GM12872 (cell line): ENCODE data around the gene HMOX2.
A peak's percentile ranks its signal among the peaks of the same experiment; 100 is the strongest.

Experiments used
- CTCF ChIP-seq: IDR thresholded peaks from 3 replicates; pipeline ENCODE4 v1.5.1; 2011; ENCODE audit warnings: low read depth, mild to moderate bottlenecking, low read length, moderate library complexity; ENCODE audit not compliant: insufficient read depth

Gene HMOX2

GRCh38 chr16:4529085-4530060 is 53.2 kb downstream of the HMOX2 start:
- 0 out of 3 replicates have a peak, but pooled peaks have one; percentile 10 for TF ChIP-seq CTCF

GRCh38 chr16:4531811-4532210 is 55.6 kb downstream of the HMOX2 start:
- TF ChIP-seq CTCF: no peak

GRCh38 chr16:4532238-4532637 is 56.0 kb downstream of the HMOX2 start:
- no peak for TF ChIP-seq CTCF

- no peak for TF ChIP-seq CTCF
Observed at GRCh38 chr16:4533490-4533889, 57.3 kb downstream of the HMOX2 start.

- no peak for TF ChIP-seq CTCF
Observed at GRCh38 chr16:4534151-4534790, 58.1 kb downstream of the HMOX2 start.

GRCh38 chr16:4535627-4536108 is 59.5 kb downstream of the HMOX2 start:
- 0 out of 3 replicates have a peak, but pooled peaks have one; percentile 7 for TF ChIP-seq CTCF

GRCh38 chr16:4536391-4537106 is 60.4 kb downstream of the HMOX2 start:
- TF ChIP-seq CTCF: no peak
